GM18505 (cell line): ENCODE data around the gene VASH1.

Source experiments
- ATAC-seq: cut with Tn5 transposase; IDR thresholded peaks from one replicate; pipeline ENCODE4 v1.9.1; 2021; ENCODE audit not compliant: unreplicated experiment
- POLR2A ChIP-seq: IDR thresholded peaks from 4 replicates; pipeline ENCODE4 v1.6.1; 2011; ENCODE audit warnings: borderline replicate concordance; ENCODE audit not compliant: insufficient read depth, insufficient read length; ENCODE audit errors: extremely low read depth

Gene VASH1

GRCh38 chr14:76808990-76809389, 47.7 kb downstream of the VASH1 start:
- no peak for ATAC-seq
- TF ChIP-seq POLR2A: no peak

GRCh38 chr14:76810525-76810924, 49.3 kb downstream of the VASH1 start:
- no peak for ATAC-seq
- no peak for TF ChIP-seq POLR2A

DNA sequence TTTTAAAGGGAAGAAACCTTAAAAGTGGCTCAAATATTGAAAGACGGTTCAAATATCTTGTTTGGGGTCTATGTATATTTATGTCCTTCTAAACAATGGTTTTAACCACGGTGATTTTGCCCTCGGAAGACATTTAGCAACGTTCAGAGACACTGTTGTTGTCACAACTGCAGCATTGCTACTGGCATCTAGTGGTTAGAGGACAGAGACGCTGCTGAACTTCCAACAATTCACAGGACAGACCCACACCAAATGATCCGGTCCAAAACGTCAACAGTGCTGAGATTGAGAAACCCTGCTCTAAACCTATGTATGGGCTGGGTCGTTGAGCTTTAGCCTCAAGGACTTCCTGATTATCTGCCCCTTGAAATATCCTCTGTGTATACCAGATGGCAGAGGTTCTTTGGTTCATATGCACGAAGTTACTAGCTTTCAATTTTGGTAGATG, 49.7 kb downstream of the VASH1 start:
- TF ChIP-seq POLR2A: no peak
- ATAC-seq: no peak

- TF ChIP-seq POLR2A: no peak
- ATAC-seq: no peak
Measured at GRCh38 chr14:76811561-76811960, 50.3 kb downstream of the VASH1 start.

DNA sequence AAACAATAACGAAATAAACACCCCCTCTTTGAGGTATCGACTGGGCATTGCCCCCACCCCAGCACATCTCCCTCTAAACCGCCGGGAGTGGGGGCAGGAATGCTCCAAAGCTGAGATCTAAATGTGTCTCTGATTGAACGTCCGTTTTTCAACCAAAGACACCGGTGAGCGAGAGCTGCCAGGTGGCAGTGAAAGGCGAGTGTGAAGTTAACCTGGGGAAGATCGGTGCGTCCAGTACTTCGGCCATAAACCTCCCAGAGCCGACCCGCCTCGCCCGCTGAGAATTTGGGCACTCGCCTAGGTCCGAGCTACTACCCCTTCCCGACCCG, 50.8 kb downstream of the VASH1 start:
- no peak for TF ChIP-seq POLR2A
- no peak for ATAC-seq

GRCh38 chr14:76812422-76813383, 51.4 kb downstream of the VASH1 start, which contains the start of gene ANGEL1:
Gene ANGEL1, minus strand, starts transcription at chr14:76812882. Its CDS starts 55 bp downstream, at chr14:76812827.
- TF ChIP-seq POLR2A: peak; percentile 90

GRCh38 chr14:76814726-76815645, 53.7 kb downstream of the VASH1 start:
- ATAC-seq: no peak
- no peak for TF ChIP-seq POLR2A

More at GRCh38 chr14:76812422-76813383, 51.4 kb downstream of the VASH1 start, which contains the start of gene ANGEL1:
- ATAC-seq: peak; percentile 90

DNA sequence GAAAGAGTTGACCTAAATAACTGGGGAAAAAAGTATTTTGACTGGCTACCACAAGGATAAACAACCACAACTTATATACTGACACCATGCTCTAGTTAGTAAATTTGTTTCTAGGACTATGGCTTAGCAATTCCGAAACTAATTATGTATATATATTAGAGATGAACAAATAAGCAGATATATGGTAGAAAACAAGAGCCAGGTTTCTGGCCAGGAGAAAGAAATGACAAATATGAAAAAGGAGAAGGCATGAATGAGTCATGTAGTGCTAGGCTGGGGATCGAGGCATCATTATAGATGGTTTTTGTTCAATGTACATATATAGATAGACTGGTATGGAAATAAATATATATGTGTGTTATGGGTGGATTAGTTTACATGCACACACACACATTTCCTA, 59.4 kb downstream of the VASH1 start:
- ATAC-seq: no peak
- no peak for TF ChIP-seq POLR2A

DNA sequence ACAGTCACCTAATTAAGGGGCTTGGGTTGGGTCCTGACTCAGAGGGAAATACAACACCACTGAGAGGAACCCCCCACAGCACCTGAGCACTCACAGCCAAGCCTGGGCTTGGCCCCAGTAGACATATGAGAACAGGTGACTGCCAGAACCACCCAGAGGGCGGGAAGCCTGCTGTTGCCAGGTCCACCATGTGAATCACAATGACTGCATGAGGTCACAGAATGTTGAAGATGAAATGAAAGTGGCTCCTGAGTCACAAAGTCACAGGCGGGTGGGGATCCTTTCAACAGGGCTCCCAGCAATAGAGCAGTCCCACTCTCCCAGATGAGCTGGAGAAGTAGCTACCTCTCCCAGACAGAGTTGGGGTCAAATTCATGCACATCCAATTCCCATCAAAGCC, 64.9 kb downstream of the VASH1 start, which contains the start of gene LRRC74A:
TSS of gene LRRC74A (plus strand) at position 287 of the 400 bp plus-strand sequence. CDS start 290 bp downstream, outside the sequence.
- ATAC-seq: no peak
- no peak for TF ChIP-seq POLR2A

DNA sequence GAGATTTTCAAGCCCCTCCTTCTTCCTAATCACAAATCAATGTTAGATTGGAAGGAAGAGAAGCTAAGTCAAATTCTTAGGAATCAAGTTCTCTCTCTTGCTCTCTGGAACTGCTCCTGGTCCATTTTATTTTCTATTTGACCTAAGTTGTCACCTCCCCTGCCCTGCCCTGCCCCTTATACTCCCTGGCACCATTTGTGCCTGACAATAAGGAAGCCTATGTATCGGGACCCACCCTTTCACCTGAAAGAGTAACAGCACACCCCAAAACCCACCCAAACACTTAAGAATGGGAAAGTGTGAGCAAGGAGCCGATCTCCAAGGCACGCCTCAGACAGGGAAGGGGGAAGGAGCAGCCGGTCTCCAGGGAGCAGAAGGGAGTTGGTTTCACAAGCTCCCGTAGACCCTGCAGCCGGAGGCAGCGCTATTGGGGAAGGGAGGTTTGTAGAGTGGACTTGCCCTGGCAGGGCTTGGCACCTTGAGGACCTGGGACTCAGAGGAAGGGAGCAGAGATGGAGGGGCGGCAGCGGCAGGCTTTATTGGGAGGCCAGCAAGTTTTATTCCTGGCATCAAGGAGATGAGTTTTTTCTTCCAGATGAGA, 66.5 kb downstream of the VASH1 start:
- no peak for TF ChIP-seq POLR2A
- ATAC-seq: no peak

- TF ChIP-seq POLR2A: no peak
- no peak for ATAC-seq
Measured at GRCh38 chr14:76828339-76829012, 67.2 kb downstream of the VASH1 start.

DNA sequence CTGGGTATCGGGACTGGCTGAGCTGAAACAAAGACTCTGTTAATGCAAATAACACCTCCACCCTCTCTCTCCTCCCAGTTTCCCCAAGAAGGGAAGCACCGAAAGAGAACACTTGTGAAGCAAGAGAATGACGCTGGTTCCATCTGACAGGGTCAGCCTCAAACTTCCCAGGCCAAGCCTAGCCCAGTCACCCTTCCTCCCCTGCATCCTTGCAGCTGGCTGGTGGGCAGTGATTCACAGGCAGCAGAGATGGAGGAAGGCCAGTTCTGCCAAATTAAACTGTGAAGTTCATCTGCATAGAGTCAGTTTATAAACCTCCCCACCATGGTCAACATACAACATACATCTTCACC, 67.7 kb downstream of the VASH1 start:
- no peak for TF ChIP-seq POLR2A
- no peak for ATAC-seq
